Activated naive CD8-positive, alpha-beta T cell (primary cell): ENCODE data around the gene IL1R1.
A peak's percentile ranks its signal among the peaks of the same experiment; 100 is the strongest.
"Not testable (repeated sequence)": the region's sequence is repeated elsewhere in the genome, so short reads cannot be mapped to it uniquely, and the experiment has no call there.

Source experiments
- H3K27ac Mint-ChIP-seq: one replicate; pipeline ENCODE4 v1.8.0; 2021; ENCODE audit warnings: mixed read lengths
- H3K27me3 Mint-ChIP-seq: one replicate; pipeline ENCODE4 v1.8.0; 2021; ENCODE audit warnings: mixed read lengths
- H3K36me3 Mint-ChIP-seq: one replicate; pipeline ENCODE4 v1.8.0; 2021; ENCODE audit warnings: mixed read lengths
- H3K4me1 Mint-ChIP-seq: one replicate; pipeline ENCODE4 v1.8.0; 2021; ENCODE audit warnings: low read depth, mixed read lengths
- H3K4me3 Mint-ChIP-seq: one replicate; pipeline ENCODE4 v1.8.0; 2021; ENCODE audit warnings: mild to moderate bottlenecking, mixed read lengths
- H3K9me3 Mint-ChIP-seq: one replicate; pipeline ENCODE4 v1.8.0; 2021; ENCODE audit warnings: low read depth, mixed read lengths

IL1R1 gene

GRCh38 chr2:102141970-102142828 lies at the start of gene IL1R1:
Gene IL1R1, plus strand, starts transcription at chr2:102142746. Its CDS starts 14,979 bp downstream, at chr2:102157725.
- Mint-ChIP-seq H3K4me3 (peak within 1 kb of the TSS; percentile 73), H3K36me3 (peaks cover 23% of the 10 kb centered on the region), H3K4me1 (peaks cover 33% of the 10 kb centered on the region), H3K9me3 (peaks cover 3% of the 10 kb centered on the region), H3K27me3 (peaks cover 8% of the 10 kb centered on the region), H3K27ac (peak within 1 kb of the TSS; percentile 10)

DNA sequence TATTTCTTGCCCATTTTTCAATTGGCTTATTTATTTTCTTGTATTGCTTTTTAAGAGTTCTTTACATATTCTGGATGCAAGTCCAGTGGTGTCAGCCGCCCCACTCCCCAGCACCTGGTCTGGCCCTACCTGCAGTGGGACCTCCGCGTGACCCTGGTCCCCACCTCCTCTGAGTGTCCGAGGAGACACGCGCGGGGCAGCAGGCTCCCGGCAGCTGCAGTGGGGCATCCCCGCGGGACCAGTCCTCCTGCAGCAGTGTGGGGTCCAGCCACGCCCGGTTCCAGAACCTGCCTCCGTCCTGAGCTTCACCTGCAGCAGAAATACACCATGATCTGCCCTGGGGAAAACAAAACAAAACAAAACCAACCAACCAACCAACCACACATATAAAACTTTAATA lies 48.9 kb upstream of the IL1R1 start:
- Mint-ChIP-seq H3K36me3 (peaks cover 9% of the 10 kb centered on the region), H3K4me1 (no peaks in the 10 kb centered on the region), H3K4me3 (no peak overlapping the region), H3K27ac (no peak overlapping the region), H3K27me3 (no peaks in the 10 kb centered on the region), H3K9me3 (no peaks in the 10 kb centered on the region)

- H3K36me3 Mint-ChIP-seq, result peaks cover 6% of the 10 kb centered on the region
- H3K4me3 Mint-ChIP-seq, result no peak overlapping the region
- no peak overlapping the region for H3K27ac Mint-ChIP-seq
- H3K27me3 Mint-ChIP-seq, result no peaks in the 10 kb centered on the region
- H3K4me1 Mint-ChIP-seq, result no peaks in the 10 kb centered on the region
- H3K9me3 Mint-ChIP-seq, result no peaks in the 10 kb centered on the region
These were observed 47.6 kb upstream of the IL1R1 start for GRCh38 chr2:102094917-102095316.

DNA sequence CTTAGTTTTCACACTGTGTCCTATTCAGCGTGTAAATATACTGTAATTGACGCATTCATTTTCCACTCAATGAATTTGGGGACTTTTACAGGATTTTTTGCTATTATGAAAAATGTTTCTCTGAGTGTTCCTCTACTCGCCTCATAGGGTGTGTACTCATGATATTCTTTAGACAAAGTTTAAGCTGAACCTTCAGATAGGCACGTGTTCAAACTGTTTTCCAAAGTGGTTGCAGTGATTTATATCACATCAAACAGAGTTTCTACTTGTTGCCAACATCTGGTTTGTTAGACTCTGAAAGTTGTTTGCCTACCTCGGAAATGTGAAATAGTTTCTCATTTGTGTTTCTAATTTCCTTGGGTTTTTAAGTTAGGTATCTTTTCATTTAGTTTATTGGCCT lies 46.4 kb upstream of the IL1R1 start:
- Mint-ChIP-seq H3K36me3 (peaks cover 3% of the 10 kb centered on the region), H3K4me1 (peaks cover 3% of the 10 kb centered on the region), H3K9me3 (no peaks in the 10 kb centered on the region), H3K27ac (no peak overlapping the region), H3K27me3 (no peaks in the 10 kb centered on the region), H3K4me3 (no peak overlapping the region)

GRCh38 chr2:102098756-102099155 lies 43.8 kb upstream of the IL1R1 start:
- Mint-ChIP-seq H3K4me3 (no peak overlapping the region), H3K27ac (no peak overlapping the region), H3K36me3 (peaks cover 3% of the 10 kb centered on the region), H3K9me3 (no peaks in the 10 kb centered on the region), H3K27me3 (no peaks in the 10 kb centered on the region), H3K4me1 (peaks cover 5% of the 10 kb centered on the region)

DNA sequence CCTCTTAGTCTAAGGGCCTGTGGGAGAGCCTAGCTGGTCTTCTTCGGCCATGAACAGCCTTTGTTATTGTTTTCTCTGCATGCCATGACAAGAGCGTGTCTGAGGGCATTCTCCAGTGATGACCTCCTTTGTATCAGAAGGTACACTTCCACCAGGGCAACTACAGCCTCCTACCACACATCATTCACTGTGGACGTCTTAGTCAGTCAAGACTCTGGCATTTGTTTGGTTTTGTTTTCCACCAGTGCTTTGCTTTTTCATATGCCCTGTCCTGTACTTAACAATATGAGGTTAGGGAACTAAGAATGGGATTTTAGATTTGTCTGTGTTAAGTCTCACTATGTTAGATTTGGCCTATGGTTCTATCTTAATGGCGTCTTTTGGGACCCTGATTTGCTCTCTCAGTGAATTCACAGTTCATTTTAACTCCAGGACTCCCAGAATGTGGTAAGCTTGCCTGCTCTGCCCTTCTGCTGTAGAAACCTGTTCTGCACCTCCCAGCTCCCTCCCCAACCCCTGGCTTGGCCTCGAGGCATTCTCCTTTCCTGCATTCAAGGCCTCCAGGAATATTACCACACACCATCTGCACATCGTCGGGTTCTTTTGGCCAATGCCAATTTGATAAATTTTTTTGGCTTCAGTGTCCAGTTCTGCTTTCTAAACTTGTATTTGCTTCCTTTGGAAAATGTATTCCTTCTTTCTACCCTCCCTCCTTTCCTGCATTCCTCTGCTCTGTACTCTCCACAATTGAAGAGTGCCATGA lies 42.8 kb upstream of the IL1R1 start:
- Mint-ChIP-seq H3K9me3 (no peaks in the 10 kb centered on the region), H3K4me1 (peaks cover 14% of the 10 kb centered on the region), H3K4me3 (no peak overlapping the region), H3K36me3 (peaks cover 3% of the 10 kb centered on the region), H3K27ac (peak overlapping the region; percentile 77), H3K27me3 (no peaks in the 10 kb centered on the region)

DNA sequence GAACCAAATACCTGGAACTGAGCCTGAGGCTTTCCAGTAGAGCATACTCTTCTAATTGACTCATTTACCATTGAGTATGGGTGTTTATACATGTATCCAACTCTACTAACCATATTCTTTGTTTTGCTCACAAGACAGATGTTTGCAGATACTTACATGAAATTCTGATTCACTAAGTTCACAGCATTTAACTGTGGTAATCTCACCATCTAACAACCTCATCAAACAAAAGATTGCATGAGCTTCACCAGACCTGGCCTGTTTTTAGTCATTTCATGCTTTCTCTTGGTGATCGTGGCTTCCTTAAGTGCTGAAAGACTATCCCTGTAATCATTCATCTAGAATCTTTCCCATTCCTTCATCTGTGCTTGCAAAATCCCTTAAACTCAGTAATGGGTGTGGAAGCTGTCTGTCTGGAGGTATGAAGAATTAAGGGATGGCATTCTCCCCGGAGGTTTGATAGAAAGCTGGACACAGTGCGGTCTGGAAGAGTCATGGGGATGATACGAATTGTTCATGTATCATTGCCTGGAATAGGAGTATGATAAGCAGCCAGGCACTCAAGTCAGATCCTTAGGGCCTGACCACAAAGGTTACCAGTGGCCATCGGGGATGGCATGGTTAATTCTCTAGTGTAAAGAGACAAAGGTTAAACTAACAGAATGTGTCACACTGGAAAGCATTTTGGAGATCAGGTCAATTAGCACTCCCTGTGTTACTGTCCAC lies 42.0 kb upstream of the IL1R1 start:
- Mint-ChIP-seq H3K4me1 (peaks cover 18% of the 10 kb centered on the region), H3K27ac (peak overlapping the region; percentile 77), H3K4me3 (no peak overlapping the region), H3K9me3 (no peaks in the 10 kb centered on the region), H3K27me3 (no peaks in the 10 kb centered on the region), H3K36me3 (peaks cover 3% of the 10 kb centered on the region)

GRCh38 chr2:102101097-102101848 lies 41.3 kb upstream of the IL1R1 start:
- H3K9me3 Mint-ChIP-seq, result no peaks in the 10 kb centered on the region
- H3K36me3 Mint-ChIP-seq, result peaks cover 3% of the 10 kb centered on the region
- H3K27ac Mint-ChIP-seq, result peak overlapping the region; percentile 65
- peaks cover 20% of the 10 kb centered on the region for H3K4me1 Mint-ChIP-seq
- H3K4me3 Mint-ChIP-seq, result no peak overlapping the region
- H3K27me3 Mint-ChIP-seq, result no peaks in the 10 kb centered on the region

- H3K4me3 Mint-ChIP-seq, result no peak overlapping the region
- H3K36me3 Mint-ChIP-seq, result peaks cover 3% of the 10 kb centered on the region
- no peaks in the 10 kb centered on the region for H3K9me3 Mint-ChIP-seq
- no peak overlapping the region for H3K27ac Mint-ChIP-seq
- peaks cover 20% of the 10 kb centered on the region for H3K4me1 Mint-ChIP-seq
- no peaks in the 10 kb centered on the region for H3K27me3 Mint-ChIP-seq
These were observed 40.5 kb upstream of the IL1R1 start for GRCh38 chr2:102101849-102102635.

- H3K27ac Mint-ChIP-seq, H3K9me3 Mint-ChIP-seq, H3K27me3 Mint-ChIP-seq, H3K36me3 Mint-ChIP-seq, H3K4me3 Mint-ChIP-seq: not testable (repeated sequence)
- peaks cover 20% of the 10 kb centered on the region for H3K4me1 Mint-ChIP-seq
These were observed 40.0 kb upstream of the IL1R1 start for GRCh38 chr2:102102636-102102948.

- H3K36me3 Mint-ChIP-seq, result peaks cover 3% of the 10 kb centered on the region
- peak overlapping the region; percentile 18 for H3K27ac Mint-ChIP-seq
- H3K9me3 Mint-ChIP-seq, result no peaks in the 10 kb centered on the region
- no peaks in the 10 kb centered on the region for H3K27me3 Mint-ChIP-seq
- H3K4me3 Mint-ChIP-seq, result peak overlapping the region; percentile 0
- H3K4me1 Mint-ChIP-seq, result peaks cover 20% of the 10 kb centered on the region
These were observed 39.3 kb upstream of the IL1R1 start for GRCh38 chr2:102103284-102103683.

DNA sequence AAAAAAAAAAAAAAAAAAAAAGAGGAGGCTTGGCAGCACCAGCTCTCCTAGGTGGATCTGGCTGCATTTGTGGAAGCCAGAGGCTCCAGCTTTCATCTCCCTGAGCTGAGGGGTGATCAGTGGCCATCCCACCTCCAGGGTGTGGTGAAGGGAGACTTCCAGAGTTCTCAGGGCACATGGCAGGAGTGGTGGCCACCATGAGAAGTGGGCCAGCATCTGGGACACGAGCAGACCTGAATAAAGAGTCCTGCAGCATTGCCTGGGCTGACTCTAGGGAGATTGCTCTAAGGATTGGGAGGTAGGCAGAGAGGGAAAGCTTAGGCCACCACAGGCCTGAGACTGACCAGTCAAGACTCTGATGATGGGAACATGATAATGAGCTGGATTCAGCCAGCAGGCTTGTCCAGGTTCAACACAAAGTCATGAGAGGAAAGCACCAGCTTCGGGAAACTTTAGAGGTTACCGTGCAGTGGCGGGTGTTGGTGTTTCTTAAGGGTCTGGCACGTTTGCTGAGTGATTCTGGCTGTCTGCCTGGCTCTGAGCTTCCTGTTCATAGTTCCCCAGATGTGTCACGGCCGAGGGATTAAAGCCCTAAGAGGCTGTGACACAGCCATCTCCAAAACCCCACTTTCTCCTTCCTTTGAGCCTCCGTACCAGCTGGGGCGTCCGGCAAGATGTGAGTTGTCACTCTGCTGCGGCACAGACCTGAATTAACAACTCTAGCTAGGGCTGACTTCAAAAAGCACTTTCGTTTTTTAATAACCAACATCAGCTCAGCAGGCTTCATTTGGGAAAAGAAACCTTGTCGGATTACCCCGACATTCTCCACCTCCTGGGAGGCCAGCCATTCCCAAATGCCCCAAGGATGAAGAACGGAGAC lies 38.3 kb upstream of the IL1R1 start:
- Mint-ChIP-seq H3K27me3 (no peaks in the 10 kb centered on the region), H3K4me3 (peak overlapping the region; percentile 84), H3K4me1 (peaks cover 20% of the 10 kb centered on the region), H3K36me3 (peaks cover 3% of the 10 kb centered on the region), H3K27ac (peak overlapping the region; percentile 84), H3K9me3 (no peaks in the 10 kb centered on the region)

DNA sequence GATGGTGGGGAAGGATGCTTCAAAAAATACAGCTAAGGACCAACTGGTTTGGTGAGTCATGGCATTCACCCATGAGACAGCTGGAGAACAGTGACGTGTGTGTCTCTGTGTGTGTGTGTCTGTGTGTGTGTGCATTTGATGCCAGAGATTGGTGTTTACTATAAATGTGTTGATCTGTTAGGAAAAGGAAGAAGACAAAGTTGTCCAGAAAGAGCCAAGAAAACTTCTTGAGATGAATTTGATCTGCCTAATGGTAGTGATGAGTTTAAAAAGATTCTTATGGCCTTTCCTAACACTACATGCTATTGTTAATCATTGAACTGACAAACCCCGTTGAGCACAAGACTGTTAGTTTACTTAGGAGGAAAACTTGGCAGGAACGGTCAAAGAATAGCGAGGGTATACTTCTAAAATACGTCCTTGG lies 36.4 kb upstream of the IL1R1 start:
- no peak overlapping the region for H3K4me3 Mint-ChIP-seq
- no peaks in the 10 kb centered on the region for H3K36me3 Mint-ChIP-seq
- no peaks in the 10 kb centered on the region for H3K9me3 Mint-ChIP-seq
- H3K27me3 Mint-ChIP-seq, result no peaks in the 10 kb centered on the region
- H3K4me1 Mint-ChIP-seq, result peaks cover 17% of the 10 kb centered on the region
- H3K27ac Mint-ChIP-seq, result no peak overlapping the region
